ENCODE measurements around the gene RAPGEF1.
"Not testable (repeated sequence)": the region's sequence is repeated elsewhere in the genome, so short reads cannot be mapped to it uniquely, and the experiment has no call there.

Gene RAPGEF1

DNA sequence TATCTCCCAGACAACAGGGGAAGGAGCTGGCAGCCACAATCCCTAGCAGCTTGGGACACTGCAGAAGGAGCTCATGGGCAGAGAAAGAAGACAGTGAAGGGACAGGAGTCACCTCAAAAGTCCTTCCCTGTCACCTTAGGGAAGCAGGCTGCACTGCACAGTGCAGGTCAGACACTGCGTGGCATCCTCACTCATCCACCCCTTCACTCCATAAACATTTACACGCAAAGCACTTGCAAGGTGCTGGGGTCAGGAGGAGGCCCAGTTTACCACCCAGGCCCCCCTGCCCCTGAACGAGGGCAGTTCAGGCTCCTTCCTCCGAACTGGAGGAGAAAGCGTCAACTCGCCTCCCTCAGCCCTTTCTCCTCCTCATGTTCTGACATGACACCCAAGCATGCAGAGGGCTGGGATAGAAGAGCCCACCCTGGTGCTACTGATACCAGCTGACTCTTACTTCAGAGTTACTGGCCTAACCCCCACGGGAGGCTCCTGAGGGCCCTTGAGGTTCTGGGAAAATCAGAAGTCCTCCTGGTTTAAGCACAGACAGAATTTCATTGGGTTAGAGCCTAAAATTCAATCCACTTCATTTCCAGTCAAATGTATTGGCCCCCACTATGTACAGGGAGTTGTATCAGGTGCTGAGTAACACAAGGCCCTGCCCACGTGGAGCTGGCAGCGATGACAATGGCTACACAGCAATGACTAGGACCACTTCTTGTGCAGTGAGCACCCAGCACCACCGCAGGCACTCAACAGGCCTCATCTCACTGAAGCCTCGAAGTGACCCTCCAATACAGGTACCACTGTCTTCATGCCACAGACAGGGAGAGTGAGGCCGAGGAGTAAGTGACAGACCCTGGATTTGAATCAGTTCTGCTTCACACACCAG is 70.4 kb downstream of the RAPGEF1 start:
- DNase-seq (ENCODE audit: insufficient read length, low spot score) (no peak), FAIRE-seq (peak; percentile 5)
- TF ChIP-seq POLR2A (IDR thresholded peaks at IDR 0.05; ENCODE audit: low read depth, low read length) (0 out of 2 replicates have a peak, but pooled peaks have one; percentile 20), POLR2AphosphoS5 (IDR thresholded peaks at IDR 0.05; ENCODE audit: low read depth, low read length) (no peak), TAF1 (IDR thresholded peaks at IDR 0.05; ENCODE audit: low read depth, low read length) (no peak)

DNA sequence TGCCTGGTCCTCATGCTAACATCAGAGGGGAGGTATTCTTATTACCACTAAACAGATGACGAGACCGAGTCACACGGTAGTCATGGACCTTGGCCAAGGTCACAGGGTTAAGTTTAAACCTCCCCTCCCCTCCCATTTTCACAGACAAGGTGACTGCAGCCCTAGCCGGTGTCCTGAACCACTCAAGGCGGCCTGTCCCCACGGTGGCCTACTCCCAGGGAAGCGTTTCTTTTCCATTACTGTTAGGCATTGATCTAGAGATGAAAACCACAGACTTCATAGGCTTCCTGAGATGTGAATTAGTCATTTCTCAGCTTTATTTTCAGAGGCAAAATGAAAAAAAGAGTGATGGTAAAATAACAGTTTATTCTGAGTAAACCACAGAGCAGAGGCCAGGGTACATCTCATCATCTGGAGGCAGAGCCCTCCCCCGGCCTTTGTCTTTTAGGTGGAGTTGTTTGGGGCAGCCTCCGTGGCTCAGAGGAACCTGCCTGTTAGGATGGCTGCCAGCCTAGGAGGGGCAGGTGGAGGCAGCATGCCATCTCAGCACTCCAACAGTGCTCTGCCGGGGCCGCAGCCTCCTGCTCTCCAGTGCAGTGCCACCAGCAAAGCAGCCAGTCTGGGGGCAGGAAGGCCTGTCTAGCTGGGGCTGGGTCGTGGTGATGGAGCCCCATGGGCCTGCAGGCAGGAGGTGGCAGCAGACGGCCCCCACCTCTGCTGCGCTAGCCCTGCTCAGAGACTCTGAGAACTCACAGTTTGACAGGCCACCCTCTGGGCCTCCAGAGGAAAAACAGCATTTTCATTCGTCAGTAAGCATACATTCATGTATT is 71.2 kb downstream of the RAPGEF1 start:
- no peak for DNase-seq (ENCODE audit: insufficient read length, low spot score)
- TF ChIP-seq POLR2AphosphoS5 (IDR thresholded peaks at IDR 0.05; ENCODE audit: low read depth, low read length) (no peak; the same call in 1 of the 2 replicates), PAX5 (IDR thresholded peaks at IDR 0.05; ENCODE audit: insufficient read depth, low read length, severe bottlenecking) (no peak), POLR2A (IDR thresholded peaks at IDR 0.05; ENCODE audit: low read depth, low read length) (no peak; the same call in 1 of the 2 replicates), SPI1 (IDR thresholded peaks at IDR 0.05; ENCODE audit: low read depth, low read length) (no peak), POU2F2 (IDR thresholded peaks at IDR 0.05; ENCODE audit: low read depth, low read length) (no peak), TAF1 (IDR thresholded peaks at IDR 0.05; ENCODE audit: low read depth, low read length) (no peak)
- peak; percentile 78 for FAIRE-seq

DNA sequence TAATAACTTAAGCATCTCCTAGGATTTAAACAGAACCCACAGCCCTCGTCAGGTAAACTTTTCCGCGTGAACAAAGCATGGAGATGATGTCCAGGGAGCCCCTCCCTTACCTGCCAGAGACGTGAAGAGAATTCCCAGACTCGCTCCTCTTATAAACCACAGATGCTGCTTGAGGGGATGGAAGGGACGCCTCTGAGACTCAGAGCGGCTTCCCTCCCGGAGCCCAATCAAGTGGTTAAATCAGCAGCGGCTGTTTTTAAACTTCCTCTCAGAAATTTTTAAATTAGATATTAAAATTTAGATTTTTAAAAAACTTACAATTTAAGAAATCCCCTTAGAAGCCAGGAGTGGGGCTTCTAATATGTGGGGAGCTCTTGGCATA is 71.8 kb downstream of the RAPGEF1 start:
- DNase-seq (ENCODE audit: insufficient read length, low spot score) (no peak), FAIRE-seq (no peak)
- TF ChIP-seq POU2F2 (IDR thresholded peaks at IDR 0.05; ENCODE audit: low read depth, low read length), result no peak
- no peak for TF ChIP-seq TAF1 (IDR thresholded peaks at IDR 0.05; ENCODE audit: low read depth, low read length)

DNA sequence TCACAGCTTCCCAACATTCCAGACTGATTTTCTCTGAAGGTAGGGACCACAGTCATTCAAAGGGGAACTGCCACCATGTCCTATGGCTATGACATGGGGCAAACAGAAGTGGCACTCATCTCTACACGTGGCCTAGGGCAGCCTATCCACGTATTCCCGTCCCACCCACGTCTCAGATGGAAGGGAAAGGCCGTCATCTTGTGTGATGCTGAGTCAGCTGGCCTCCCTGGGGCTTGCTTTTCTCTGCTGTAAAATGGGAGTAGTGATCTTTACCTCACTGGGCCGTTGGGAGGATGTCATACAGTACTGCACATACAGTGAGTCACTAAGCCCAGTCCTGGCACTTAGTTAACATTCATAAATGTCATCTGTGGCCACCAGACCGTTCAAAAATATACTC is 72.3 kb downstream of the RAPGEF1 start:
- FAIRE-seq, result peak; percentile 72
- no peak for DNase-seq (ENCODE audit: insufficient read length, low spot score)
- TF ChIP-seq POLR2AphosphoS5 (IDR thresholded peaks at IDR 0.05; ENCODE audit: low read depth, low read length), result peak; percentile 51; the same call in 1 of the 2 replicates
- peak; percentile 14; the same call in 1 of the 2 replicates for TF ChIP-seq TAF1 (IDR thresholded peaks at IDR 0.05; ENCODE audit: low read depth, low read length)
- no peak for TF ChIP-seq POLR2A (IDR thresholded peaks at IDR 0.05; ENCODE audit: low read depth, low read length)

DNA sequence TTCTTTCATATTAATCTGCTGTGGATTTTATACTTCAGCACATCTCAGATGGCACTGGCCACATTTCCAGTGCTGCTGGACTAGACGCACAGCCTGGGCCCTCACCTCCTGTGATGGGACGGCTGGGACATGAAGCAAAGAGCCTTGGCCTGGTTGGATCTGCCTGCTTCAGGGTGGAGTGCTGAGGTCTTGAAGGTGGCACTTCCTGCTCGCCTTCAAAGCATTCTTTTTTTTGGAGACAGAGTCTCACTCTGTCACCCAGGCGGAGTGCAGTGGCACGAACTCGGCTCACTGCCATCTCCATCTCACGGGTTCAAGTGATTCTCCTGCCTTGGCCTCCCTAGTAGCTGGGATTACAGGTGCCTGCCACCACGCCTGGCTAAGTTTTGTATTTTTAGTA is 73.1 kb downstream of the RAPGEF1 start:
- DNase-seq (ENCODE audit: insufficient read length, low spot score), result no peak
- no peak for TF ChIP-seq SPI1 (IDR thresholded peaks at IDR 0.05; ENCODE audit: low read depth, low read length)
- no peak for TF ChIP-seq PAX5 (IDR thresholded peaks at IDR 0.05; ENCODE audit: insufficient read depth, low read length, severe bottlenecking)
- no peak for TF ChIP-seq POLR2A (IDR thresholded peaks at IDR 0.05; ENCODE audit: low read depth, low read length)
- TF ChIP-seq POU2F2 (IDR thresholded peaks at IDR 0.05; ENCODE audit: low read depth, low read length), result no peak
- no peak for TF ChIP-seq POLR2AphosphoS5 (IDR thresholded peaks at IDR 0.05; ENCODE audit: low read depth, low read length)
- TF ChIP-seq TAF1 (IDR thresholded peaks at IDR 0.05; ENCODE audit: low read depth, low read length), result no peak
- no peak for FAIRE-seq

DNA sequence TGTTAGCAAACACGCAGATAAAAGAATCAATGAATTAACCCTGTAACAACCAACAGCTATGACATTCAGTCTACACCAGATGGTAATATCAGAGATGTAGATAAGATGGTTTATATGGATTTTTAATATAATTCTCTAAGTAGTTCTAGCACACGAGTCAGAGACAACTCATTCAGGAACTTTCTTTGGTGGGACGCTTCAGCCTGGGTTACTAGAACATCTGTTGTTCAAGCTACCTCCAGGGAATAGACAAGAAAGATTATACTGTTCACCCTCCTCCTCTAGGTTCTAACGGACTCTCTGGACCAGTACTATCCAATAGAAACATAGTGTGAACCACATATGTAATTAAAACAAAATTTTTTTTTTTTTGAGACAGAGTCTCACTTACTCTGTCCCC is 73.8 kb downstream of the RAPGEF1 start:
- DNase-seq (ENCODE audit: insufficient read length, low spot score), result no peak

DNA sequence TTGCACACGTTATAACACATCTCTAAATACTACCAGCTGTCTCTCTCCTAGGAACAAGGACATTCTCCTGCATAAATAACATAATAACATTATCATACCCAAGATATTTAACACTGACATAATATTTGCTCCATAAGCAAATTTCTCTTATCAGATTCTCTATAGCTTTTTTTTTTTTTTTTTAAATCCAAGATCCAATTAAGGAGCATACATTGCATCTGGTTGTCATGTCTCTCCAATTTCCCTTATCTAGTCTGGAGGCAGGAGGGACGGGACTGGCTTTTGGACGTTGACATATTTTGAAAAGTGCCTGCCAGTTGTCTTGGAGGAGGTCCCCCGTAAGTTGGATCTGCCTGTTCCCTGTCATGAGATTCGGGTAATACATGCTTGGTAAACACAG is 76.6 kb downstream of the RAPGEF1 start:
- TF ChIP-seq TAF1 (IDR thresholded peaks at IDR 0.05; ENCODE audit: low read depth, low read length) (no peak), SPI1 (IDR thresholded peaks at IDR 0.05; ENCODE audit: low read depth, low read length) (no peak), POU2F2 (IDR thresholded peaks at IDR 0.05; ENCODE audit: low read depth, low read length) (no peak), PAX5 (IDR thresholded peaks at IDR 0.05; ENCODE audit: insufficient read depth, low read length, severe bottlenecking) (no peak), POLR2A (IDR thresholded peaks at IDR 0.05; ENCODE audit: low read depth, low read length) (no peak), POLR2AphosphoS5 (IDR thresholded peaks at IDR 0.05; ENCODE audit: low read depth, low read length) (no peak)
- no peak for FAIRE-seq

More for the DNA sequence above, 73.8 kb downstream of the RAPGEF1 start:
- no peak for FAIRE-seq
- TF ChIP-seq POU2F2 (IDR thresholded peaks at IDR 0.05; ENCODE audit: low read depth, low read length) (no peak), PAX5 (IDR thresholded peaks at IDR 0.05; ENCODE audit: insufficient read depth, low read length, severe bottlenecking) (no peak), POLR2AphosphoS5 (IDR thresholded peaks at IDR 0.05; ENCODE audit: low read depth, low read length) (no peak)

DNA sequence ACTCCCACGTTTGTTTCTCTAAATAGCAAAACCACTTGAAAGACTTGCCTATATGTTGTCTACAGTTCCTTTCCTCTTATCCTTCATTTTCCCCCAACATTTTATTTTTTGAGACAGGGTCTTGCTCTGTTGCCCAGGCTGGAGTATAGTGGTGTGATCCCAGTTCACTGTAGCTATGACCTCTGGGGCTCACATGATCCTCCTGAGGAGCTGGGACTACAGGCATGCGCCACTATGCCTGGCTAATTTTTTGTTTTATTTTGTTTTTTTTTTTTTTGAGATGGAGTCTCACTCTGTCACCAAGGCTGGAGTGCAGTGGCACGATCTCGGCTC is 77.6 kb downstream of the RAPGEF1 start:
- FAIRE-seq; DNase-seq (ENCODE audit: insufficient read length, low spot score): not testable (repeated sequence)

More for the DNA sequence above, 76.6 kb downstream of the RAPGEF1 start:
- DNase-seq (ENCODE audit: insufficient read length, low spot score), result no peak

DNA sequence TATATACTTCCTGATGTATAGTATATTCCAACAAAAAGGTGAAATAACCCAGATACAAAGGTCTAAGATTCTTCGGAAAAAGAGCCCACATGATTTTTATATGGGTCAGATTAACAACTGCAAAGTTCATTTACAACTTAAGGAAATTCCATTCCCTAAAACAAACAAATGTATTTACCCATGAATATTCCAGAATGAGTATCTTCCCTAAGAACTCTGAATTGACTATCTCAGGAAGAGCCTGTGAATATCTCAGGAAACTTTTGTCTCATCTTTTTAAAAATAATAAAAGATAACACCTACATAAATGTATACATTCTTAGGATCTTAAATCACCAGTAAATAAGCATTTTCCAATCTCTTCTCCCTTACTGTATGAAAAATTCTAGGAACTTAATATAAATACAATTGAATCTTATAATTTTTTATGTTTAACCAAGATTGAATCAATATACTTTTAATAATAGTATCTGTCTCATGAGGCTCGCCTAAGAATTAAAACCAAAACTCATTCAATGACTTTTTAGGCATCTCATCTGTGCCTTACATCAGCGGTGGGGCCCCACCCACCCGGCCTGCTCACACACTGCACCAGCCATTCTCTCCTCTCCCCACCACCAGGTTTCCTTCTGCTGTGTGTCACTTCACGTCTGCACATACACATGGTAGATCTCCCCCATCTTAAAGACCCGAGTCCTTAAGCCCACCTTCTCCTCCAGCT is 78.1 kb downstream of the RAPGEF1 start:
- TF ChIP-seq SPI1 (IDR thresholded peaks at IDR 0.05; ENCODE audit: low read depth, low read length) (no peak), POLR2AphosphoS5 (IDR thresholded peaks at IDR 0.05; ENCODE audit: low read depth, low read length) (0 out of 2 replicates have a peak, but pooled peaks have one; percentile 27), POLR2A (IDR thresholded peaks at IDR 0.05; ENCODE audit: low read depth, low read length) (0 out of 2 replicates have a peak, but pooled peaks have one; percentile 37)
- DNase-seq (ENCODE audit: insufficient read length, low spot score) (no peak), FAIRE-seq (peak; percentile 20)
